Mucosa of gallbladder (tissue), 1 donor: ENCODE measurements around the gene MAPK14. TPM values are rescaled to one million over a fixed set of nuclear protein-coding genes. Genes with fewer than 3 reads are reported as not detected.

ENCODE experiments used
- DNase-seq: peaks from one replicate; pipeline ENCODE4 v3.0.0-alpha.2; 2020; ENCODE audit warnings: low spot score
- total RNA-seq: library from RNA; stranded (reverse); gene quantifications from one replicate; pipeline ENCODE4 v1.2.1, GENCODE V29; 2021
- donor health status: DM: no; HTN: no; CAD: no.

MAPK14 gene
- total RNA-seq, 1 donor from 2014 or later = 62.7 TPM

DNA sequence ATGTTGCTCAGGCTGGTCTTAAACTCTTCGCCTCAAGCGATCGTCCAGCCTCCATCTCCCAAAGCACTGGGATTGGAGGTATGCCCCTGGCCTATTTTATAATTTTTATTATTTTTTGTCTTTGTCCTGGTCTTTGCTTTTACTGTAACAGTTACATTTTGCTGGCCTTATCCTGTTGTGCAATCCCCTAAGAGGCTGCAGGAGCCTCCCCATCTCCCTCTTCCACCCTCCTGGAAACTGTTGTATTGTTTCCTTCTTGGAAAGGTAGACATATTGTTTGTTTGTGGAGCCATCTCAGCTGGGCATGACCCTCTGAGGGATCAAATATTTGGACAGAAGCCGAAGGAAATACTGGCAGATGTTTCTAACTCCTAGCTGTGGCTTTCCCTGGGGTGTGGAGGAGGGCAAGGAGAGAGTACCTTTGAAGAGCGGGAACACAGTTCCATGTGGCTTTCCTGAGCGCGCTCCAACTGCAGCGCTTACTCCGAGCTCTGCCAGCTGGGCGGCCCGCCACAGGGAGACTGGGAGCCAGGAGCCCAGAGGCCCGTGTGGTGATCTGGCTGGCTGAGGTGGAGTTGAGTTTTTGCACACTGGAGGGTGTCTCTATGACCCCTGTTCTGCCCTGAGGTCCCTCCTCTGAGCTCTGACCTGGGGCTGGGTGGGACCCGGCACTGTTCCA, 107.6 kb downstream of the MAPK14 start:
- DNase-seq = no peak

DNA sequence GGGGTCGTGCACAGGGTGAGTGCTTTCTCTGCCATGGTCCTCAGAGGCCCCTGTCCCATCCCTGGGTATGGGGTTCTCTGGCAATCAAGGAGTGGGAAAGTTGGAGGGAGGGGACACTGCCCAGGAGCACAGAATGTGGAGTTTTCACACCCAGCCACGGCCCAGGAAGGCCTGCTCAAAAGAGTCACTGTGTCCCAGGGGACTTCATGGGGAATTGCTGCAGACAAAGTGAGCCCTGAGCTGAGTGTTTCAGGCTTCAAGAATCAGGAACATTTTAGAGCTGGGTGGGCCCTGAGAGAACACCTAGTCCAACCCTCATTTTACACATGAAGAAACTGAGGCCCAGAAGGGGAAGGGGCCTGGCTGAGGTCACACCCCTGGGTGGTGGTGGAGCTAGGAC, 108.4 kb downstream of the MAPK14 start:
- no peak for DNase-seq

GRCh38 chr6:36136551-36136950, 108.9 kb downstream of the MAPK14 start:
- DNase-seq = no peak

GRCh38 chr6:36138667-36139066, 111.1 kb downstream of the MAPK14 start:
- DNase-seq = no peak

DNA sequence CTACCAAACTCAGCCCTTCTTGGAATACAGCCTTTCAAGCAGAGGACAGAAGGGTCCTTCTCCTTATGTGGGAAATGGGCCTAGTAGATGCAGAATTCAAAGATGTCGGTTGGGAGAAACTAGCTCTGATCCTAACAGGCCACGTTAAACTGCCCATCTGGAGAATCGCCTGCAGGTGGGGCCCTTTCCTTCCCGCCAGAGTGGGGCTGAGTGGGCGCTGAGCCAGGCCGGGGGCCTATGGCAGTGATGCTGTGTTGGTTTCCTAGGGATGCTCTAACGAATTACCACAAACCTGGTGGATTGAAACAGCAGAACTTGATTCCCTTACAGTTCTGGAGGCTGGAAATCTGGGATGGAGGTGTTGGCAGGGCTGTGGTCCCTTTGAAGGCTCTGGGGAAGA, 111.8 kb downstream of the MAPK14 start:
- no peak for DNase-seq

- no peak for DNase-seq
Observed at GRCh38 chr6:36139991-36140710, 112.5 kb downstream of the MAPK14 start.

DNA sequence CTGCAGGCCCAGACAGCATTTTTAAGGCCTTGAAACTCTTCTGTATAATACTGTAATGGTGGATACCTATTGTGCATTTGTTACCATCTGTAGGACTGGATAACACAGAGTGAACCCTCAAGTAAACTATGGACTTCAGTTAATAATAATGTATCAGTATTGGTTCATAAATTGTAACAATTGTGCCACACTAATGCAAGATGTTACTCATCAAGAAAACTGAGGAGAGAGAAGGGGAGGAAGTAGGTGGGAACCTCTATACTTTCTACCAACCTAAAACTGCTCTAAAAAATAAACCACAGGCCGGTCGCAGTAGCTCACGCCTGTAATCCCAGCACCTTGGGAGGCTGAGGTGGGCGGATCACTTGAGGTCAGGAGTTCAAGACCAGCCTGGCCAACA, 113.5 kb downstream of the MAPK14 start:
- no peak for DNase-seq

GRCh38 chr6:36141961-36142360, 114.4 kb downstream of the MAPK14 start:
- DNase-seq = no peak

GRCh38 chr6:36142971-36143838, 115.6 kb downstream of the MAPK14 start:
- no peak for DNase-seq

- DNase-seq = no peak
Observed at GRCh38 chr6:36145495-36145894, 117.9 kb downstream of the MAPK14 start.

GRCh38 chr6:36147294-36147693, 119.7 kb downstream of the MAPK14 start:
- DNase-seq = no peak

DNA sequence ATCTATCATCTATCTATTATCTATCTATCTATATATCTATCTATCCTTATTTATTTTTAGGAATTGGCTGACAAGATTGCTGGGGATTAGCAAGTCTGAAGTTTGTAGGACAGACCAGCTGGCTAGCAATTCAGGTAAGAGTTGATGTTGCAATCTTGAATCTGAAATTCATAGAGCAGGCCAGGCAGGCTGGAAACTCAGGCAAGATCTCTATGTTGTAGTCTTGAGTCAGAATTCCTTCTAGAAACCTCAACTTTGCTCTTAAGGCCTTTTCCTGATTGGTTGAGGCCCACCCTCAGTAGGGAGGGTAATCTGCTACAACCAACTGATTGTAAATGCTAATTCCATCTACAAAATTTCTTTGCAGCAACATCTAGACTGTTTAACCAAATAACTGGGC, 121.9 kb downstream of the MAPK14 start:
- no peak for DNase-seq

DNA sequence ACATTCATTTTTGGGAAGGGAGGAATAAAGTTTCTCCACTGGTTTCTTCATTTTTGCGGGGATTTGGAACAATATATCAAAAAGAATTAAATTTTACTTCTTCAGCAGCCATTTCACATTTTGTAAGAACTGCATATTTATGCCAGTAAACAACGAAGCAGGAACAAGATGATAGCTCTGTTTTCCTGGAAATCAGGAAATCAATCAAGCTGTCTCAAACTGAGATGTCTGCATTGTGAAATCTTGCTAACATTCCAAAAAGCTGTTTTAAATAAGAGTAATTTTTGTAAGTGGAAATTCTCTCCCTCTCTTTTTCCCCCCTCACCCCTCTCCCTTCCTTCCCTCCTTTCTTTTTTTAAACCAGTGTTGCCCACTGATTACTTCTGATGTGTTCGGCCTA, 122.7 kb downstream of the MAPK14 start:
- DNase-seq = no peak

GRCh38 chr6:36154286-36154685, 126.7 kb downstream of the MAPK14 start:
- no peak for DNase-seq

- DNase-seq = no peak
Observed at GRCh38 chr6:36155662-36156061, 128.1 kb downstream of the MAPK14 start.

GRCh38 chr6:36160147-36160760, 132.6 kb downstream of the MAPK14 start:
- no peak for DNase-seq

Other genes starting within 250 kb of the MAPK14 start
- gene CLPSL1, start 246.8 kb upstream of the MAPK14 start, total RNA-seq = 0.49 TPM
- gene CLPS, start 230.5 kb upstream of the MAPK14 start, total RNA-seq = 14.4 TPM
- 0.69 TPM for gene LHFPL5, start 222.5 kb upstream of the MAPK14 start, total RNA-seq
- 39.9 TPM for gene SRPK1, start 106.7 kb upstream of the MAPK14 start, total RNA-seq
- gene SLC26A8, start 3.2 kb upstream of the MAPK14 start, total RNA-seq = not detected
- gene MAPK13, start 102.7 kb downstream of the MAPK14 start, total RNA-seq = 72.2 TPM
- gene BRPF3, start 168.9 kb downstream of the MAPK14 start, total RNA-seq = 47.0 TPM
- 0.14 TPM for gene PNPLA1, start 242.3 kb downstream of the MAPK14 start, total RNA-seq